Right renal pelvis (tissue), 4 donors: ENCODE results near the gene STX8. TPM values are rescaled to one million over a fixed set of nuclear protein-coding genes. Genes with fewer than 3 reads are reported as not detected.
"Not testable (repeated sequence)": the region's sequence is repeated elsewhere in the genome, so short reads cannot be mapped to it uniquely, and the experiment has no call there.

Source experiments
- DNase-seq, 4 donors: peaks; one replicate each; pipeline ENCODE4 v3.0.0-alpha.2; 2013; ENCODE audit warnings: low read depth in 4 of 4, low spot score in 3 of 4, missing footprints in 1 of 4
- polyA plus RNA-seq, 4 donors: library from polyadenylated mRNA; unstranded; fragments of 120-200 nt; gene quantifications; one replicate each; pipeline ENCODE4 v1.2.1, GENCODE V29; 2013; ENCODE audit not compliant: insufficient read length in 4 of 4

Gene STX8
- polyA plus RNA-seq, 4 donors, result 64.2 to 66.9 (median 64.6) TPM

DNA sequence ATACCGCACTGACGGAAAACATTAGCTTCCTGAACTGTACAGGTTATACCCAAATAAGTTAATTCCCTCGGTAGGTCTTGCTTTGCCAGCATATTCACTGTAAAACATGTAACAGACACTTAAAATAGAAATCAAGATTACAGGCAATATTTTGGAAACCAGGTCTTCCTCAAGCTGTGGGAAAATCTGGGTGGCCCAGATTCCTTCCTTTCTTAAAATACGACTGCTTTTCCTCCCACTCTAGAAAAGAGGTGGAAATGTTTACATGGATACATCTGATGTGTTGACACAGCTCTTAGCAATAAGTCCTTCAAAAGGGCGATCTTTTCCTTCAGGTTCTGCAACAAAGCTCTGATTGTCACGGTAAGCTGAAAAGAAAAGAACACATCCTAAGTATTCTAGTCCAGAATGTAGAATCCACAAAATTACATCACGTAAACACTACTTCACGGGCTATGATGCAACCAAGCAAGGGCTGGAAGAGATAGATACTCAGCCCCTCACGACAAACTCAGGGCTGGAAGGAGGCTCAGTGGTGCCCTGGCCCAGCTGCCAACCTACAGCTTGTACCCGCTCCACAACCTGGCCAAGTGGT lies 18.4 kb downstream of the STX8 start:
- DNase-seq, result no peak

GRCh38 chr17:9554715-9555114 lies 20.9 kb downstream of the STX8 start:
- DNase-seq, result not testable (repeated sequence)

- no peak for DNase-seq
Observed at GRCh38 chr17:9553596-9553995, 22.0 kb downstream of the STX8 start.

DNA sequence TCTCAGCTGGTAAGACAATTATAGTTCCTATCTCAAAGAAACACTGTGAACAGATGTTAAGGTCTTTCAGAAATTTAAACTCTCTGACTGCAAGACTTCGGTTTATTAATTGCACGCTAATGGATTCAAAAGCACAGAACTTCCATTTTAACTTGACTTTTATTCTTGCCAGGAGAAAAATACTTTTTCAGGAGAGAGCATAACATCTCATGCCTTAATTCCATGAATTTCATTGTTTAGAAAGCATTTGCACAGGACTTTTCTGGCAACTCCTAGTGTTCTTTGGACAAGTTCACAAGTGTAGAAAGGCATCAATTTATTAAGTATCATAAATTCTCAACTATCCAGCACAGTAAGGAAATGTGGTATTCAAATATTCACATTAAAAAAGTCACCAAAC lies 22.4 kb downstream of the STX8 start:
- DNase-seq, result no peak

GRCh38 chr17:9549215-9549614 lies 26.4 kb downstream of the STX8 start:
- no peak for DNase-seq

DNA sequence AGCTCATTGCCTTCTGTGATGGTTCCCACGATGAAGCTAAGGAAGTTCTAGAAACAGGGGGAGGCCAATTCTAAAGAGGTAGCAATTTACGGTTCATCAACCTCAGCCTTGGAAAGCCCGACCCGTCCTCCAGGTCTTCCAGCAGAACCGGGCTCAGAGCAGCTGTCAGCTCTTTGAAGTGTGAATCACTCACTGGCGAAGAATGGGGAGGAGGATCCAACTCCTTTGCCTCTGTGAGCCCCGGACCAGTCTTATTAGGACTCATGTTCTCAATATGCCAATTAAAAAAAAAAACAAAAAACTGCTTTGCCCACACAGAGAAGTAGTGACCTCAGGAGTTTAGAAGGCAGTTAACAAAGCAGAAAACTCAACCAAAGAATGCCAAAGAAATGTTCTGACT lies 31.4 kb downstream of the STX8 start:
- no peak for DNase-seq

DNA sequence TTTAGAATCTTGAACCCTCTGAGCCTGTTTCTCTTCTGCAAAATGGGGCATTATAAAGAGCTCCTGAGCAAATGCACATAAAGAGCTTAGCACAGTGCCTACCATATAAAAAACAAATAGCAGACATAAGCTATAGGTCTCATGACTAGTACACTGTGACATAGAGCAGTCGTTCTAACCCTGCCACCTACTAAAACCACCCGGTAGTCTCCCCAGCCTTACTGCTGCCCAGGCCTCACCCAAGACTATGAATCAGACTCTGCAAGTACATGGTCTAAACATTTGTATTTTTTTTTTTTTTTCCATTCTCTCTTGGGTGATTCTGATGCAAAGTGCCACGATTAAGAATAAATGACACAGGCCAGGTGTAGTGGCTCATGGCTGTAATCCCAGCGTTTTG lies 33.9 kb downstream of the STX8 start:
- DNase-seq, result no peak

DNA sequence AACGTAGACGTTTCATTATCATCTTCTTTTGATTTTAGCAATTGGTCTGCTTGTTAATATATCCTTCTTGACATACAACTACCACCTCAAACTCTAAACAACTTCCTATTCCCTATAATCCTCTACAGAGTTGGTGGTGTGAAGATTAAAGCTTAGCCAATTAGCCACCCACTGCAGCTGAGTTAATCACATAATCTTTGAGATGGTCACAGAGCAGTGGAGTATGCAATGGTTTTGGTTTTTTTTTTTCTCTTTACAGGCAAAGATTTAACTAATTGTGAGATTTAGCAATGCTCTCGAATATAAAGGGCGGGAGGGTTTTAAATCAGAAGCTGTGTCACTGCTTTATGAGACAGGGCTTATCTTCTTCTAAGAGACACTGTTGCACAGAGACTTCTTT lies 37.0 kb downstream of the STX8 start:
- no peak for DNase-seq

- DNase-seq, result no peak
Observed at GRCh38 chr17:9537177-9537776, 38.3 kb downstream of the STX8 start.

GRCh38 chr17:9536061-9536460 lies 39.6 kb downstream of the STX8 start:
- DNase-seq, result no peak

DNA sequence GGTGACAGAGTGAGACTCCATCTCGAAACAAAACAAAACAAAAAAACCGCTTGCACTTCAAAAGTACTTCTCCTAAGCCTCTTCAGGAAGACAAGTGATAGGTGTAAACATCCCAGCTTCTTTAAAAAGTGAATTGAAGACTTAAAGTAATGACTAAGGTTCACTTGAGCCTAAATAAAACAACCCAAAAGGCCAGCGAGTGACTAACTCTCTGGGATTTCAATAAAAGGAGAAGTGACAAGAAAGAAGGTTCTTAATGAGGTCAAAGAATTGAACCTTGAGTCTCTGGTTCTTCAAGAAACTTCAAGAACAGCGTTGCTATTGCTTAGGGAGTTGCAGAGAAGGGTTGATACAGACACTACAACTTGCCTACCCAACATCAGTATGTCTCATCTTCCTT lies 42.2 kb downstream of the STX8 start:
- DNase-seq, result no peak

GRCh38 chr17:9532715-9533114 lies 42.9 kb downstream of the STX8 start:
- DNase-seq, result no peak

DNA sequence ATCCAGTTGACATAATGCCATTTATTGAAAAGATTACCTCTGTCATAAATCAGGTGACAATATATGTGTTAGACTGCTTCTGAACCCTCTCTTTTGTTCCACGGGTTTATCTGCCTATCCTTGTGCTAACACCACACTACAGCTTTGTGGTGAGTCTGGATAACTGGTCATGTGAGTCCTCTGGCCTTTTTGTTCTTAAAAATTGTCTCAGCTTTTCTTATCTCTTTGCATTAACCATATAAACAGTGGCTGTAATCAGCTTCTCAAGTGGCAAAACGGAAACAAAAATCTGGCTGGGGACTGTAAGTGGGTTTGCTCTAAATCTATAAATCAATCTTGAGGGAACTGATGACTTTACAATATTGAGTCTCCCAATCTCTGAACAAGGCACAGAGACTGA lies 44.6 kb downstream of the STX8 start:
- DNase-seq, result no peak

DNA sequence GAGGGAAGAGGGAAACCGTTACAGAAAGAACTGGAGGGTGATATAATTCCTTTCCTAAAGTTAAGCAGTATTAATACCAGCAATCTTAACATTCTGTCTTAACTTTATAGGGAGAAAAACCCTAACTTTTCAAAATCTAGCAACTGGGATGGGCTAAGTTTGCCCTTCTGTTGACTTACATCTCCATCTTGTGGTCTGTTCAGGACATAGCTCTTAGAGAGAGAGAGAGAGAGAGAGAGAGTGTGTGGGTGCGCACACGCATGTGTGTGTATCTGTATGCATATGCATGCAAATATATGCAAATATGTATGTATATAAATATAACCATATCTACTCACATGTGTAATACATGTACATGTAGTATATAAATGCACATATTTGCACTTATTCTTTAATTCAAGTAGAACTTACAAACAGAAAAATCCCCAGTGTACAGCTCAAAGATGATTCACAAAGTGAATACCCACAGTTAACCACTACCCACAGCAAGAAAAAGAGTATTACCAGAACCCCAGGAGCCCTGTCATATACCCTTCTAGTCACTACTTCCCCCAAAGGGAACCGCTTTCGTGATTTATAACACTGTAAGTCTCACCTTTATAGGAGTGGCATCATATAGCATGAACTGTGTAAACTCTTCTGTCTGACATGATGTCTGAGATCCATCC lies 46.5 kb downstream of the STX8 start:
- DNase-seq, result no peak

DNA sequence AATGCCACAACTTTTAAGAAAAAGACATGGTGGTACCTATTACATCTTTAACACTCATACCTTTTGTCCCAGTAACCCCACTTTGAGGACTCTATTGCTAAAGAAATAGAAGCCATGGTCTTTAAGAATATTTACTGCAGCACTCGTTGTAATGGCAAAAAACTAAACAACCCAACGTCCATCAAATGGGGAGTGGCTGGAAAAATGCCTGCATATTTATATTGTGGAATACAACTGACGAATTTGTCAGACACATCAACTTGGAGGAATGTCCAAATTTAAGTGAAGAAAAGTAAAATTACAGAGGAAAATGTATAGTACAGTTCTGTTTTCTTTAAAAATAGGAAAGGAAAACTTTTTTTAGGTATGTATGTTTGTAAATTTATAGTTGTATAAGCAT lies 47.8 kb downstream of the STX8 start:
- no peak for DNase-seq

DNA sequence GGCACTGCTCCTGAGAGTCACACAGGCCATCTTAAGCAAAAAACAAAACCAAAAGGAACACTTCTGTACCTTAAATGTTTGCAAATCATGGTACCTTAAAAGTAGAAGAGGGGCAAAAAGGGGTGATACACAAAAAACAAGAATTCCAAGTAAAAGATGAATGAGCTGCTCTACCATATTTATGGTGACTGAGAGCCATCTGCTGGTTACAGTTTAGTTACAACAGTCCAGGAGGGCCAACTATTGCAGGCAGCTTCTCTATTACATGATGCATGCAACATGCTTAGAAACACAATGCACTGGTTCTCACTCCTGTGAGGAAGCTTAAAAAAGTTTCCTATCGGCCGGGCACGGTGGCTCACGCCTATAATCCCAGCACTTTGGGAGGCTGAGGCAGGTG lies 53.5 kb downstream of the STX8 start:
- DNase-seq, result no peak

DNA sequence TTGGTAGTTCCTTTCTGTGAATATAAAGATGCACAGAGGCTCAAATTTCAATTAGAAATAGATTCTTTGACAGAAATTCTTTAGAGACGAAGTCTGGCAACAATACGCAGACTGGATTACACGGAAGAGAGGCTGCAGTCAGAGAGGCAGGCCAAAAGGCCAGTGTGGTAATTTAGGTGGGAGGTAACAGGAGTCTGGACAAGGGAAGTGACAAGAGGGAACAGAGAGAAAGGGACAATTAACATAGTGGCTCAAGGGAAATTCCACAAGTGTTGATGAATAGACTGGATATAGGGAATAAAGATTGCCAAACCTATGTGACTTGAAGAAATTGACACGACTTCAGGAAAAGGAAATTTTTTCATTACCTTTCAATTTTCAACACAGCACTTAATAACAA lies 54.6 kb downstream of the STX8 start:
- no peak for DNase-seq

DNA sequence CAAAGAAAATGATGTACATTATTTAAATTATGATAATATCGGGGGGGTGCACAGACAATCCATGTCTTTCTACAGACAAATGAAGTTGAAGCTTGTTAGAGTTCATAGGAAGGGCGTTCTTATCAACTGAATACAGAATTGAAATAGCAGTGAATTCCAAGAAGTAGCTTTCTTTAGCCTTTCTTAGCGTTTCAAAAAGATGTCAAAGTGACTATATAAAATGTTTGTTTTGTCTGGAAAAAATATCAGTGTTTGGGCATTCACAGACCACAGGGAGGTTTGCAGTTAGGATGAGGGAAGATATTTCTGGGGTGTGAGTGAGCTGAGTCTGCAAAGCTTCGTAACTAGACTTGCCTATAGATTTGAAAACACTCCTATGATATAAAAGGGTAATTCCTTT lies 55.0 kb downstream of the STX8 start:
- no peak for DNase-seq

DNA sequence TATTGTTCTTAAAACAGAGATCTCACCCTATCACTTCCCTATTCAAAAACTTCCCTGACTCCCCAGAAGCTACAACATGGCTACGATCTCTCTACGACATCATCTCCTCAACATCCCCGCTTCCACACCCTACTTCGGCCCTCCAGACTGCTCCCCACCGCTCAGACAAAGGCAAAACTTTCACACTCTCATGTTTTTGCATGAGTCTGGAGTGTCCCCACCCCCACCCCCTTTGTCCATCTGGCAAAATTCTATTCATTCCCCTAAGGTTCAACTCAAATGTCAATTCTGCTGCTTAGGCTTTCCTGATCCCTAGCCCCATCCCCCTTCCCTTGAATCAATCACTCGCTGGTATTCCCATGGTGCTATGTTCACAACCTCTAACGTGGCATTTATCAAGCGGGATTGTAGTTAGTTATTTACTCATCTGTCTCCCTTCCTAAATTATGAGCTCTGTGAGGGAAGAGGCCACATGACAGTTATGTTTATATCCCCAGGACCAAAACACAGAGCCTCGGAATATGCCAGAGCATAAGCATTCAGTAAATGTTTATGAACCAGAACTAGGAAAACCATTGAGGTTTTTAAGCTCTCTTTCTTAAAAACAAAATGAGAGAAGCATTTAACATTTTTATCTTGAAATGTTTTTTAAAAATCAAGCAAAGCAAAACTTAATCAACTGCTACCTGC lies 55.9 kb downstream of the STX8 start:
- DNase-seq, result no peak

DNA sequence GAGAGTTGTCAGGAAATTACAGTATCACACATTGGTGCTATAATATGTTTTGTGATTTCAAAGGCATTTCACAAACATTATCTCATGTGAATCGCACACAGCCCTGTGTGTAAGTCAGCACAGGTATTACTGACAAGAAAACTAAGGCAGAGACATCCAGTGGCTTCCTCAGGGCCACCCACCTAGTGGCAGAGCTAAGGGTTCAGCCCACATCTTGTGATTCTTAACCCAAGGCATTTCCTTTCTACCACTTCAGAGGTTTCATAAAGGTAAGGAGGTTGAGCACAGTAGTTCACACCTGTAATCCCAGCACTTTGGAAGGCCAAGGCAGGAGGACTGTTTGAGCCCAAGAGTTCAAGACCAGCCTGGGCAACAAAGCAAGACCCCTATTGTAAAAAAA lies 58.2 kb downstream of the STX8 start:
- DNase-seq, result no peak

- DNase-seq, result no peak
Observed at GRCh38 chr17:9513266-9513665, 62.4 kb downstream of the STX8 start.
